Vagina (tissue), 2 donors: Measurements from ENCODE around the gene ZNF398.

Source experiments
- POLR2A ChIP-seq, 2 donors: fragments of 450-650 bp; IDR thresholded peaks; one replicate each; pipeline ENCODE4 v1.6.1; 2017; ENCODE audit warnings: antibody characterized with exemption in 2 of 2, mild to moderate bottlenecking in 2 of 2, moderate library complexity in 2 of 2
- POLR2AphosphoS5 ChIP-seq, 2 donors: sonication (generic); formaldehyde crosslinking; IDR thresholded peaks; one replicate each; pipeline ENCODE4 v1.9.0; 2017; ENCODE audit warnings: antibody characterized with exemption in 2 of 2, mild to moderate bottlenecking in 2 of 2, low read depth in 1 of 2; ENCODE audit not compliant: insufficient read depth in 1 of 2
- TF ChIP-seq, protein P1 (sequence below), 3 experiments: fragments of 450-650 bp in 2 of 3; fragments of 200-600 bp in 1 of 3; sonication (generic) in 1 of 3; IDR thresholded peaks; one replicate each; pipeline ENCODE4 v1.5.1; 2017 to 2019; ENCODE audit warnings: antibody characterized with exemption in 3 of 3, mild to moderate bottlenecking in 2 of 3, moderate library complexity in 2 of 3

DNA sequence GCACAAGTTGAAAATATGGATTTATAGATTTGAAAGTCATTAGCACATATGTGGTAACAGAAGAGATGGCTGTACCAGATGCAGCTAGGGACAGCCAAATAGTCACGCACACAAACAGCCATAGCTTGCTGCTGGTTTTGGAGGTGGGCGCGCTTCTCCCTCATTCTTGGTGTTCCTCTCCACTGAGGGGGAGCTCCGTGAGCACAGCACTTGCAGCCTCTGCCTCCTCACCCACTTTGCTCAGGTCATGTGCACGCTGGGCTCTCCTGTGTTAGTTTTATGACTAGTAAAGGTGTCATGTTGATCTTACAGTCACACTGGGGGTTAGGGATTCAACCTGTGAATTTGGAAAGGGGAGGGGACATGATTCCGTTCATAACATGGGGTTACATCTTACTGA is 48.2 kb upstream of the ZNF398 start:
- TF ChIP-seq, protein P1, sequence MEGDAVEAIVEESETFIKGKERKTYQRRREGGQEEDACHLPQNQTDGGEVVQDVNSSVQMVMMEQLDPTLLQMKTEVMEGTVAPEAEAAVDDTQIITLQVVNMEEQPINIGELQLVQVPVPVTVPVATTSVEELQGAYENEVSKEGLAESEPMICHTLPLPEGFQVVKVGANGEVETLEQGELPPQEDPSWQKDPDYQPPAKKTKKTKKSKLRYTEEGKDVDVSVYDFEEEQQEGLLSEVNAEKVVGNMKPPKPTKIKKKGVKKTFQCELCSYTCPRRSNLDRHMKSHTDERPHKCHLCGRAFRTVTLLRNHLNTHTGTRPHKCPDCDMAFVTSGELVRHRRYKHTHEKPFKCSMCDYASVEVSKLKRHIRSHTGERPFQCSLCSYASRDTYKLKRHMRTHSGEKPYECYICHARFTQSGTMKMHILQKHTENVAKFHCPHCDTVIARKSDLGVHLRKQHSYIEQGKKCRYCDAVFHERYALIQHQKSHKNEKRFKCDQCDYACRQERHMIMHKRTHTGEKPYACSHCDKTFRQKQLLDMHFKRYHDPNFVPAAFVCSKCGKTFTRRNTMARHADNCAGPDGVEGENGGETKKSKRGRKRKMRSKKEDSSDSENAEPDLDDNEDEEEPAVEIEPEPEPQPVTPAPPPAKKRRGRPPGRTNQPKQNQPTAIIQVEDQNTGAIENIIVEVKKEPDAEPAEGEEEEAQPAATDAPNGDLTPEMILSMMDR (IDR thresholded peaks at IDR 0.05) = no peak
- TF ChIP-seq POLR2AphosphoS5 (IDR thresholded peaks at IDR 0.05; ENCODE audit: insufficient read depth in 1 of 2, low read depth in 1 of 2) = no peak
- no peak for TF ChIP-seq POLR2A (IDR thresholded peaks at IDR 0.05)
